ENCODE measurements around the gene RALB.
"Not testable (repeated sequence)": the region's sequence is repeated elsewhere in the genome, so short reads cannot be mapped to it uniquely, and the experiment has no call there.

RALB gene

DNA sequence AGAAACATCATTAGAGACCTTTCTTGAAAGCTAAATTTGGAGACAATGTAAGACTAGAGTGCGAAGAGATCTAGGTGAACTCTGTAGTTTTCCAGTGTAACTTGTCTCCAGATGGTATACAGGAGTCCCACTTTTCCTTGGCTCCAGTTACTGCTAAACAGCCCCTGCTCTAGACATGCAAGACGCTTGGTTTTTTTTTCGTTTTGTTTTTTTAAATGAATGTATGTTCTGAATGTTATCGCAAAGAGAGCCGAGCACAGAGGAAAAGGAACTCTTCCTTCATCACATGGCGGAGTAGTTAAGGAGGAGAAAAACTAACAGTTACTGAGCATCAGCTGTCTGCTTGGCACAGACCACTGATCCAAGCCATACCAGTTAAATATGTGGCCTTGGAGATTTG, 2.4 kb downstream of the RALB start:
- no peak for DNase-seq
- no peaks in the 10 kb centered on the region for H3K36me3 ChIP-seq (replicated peaks)
- no peak overlapping the region for H3K27ac ChIP-seq
- H3K4me3 ChIP-seq (ENCODE audit: low read depth, low read length): no peak overlapping the region
- TF ChIP-seq, protein P1, sequence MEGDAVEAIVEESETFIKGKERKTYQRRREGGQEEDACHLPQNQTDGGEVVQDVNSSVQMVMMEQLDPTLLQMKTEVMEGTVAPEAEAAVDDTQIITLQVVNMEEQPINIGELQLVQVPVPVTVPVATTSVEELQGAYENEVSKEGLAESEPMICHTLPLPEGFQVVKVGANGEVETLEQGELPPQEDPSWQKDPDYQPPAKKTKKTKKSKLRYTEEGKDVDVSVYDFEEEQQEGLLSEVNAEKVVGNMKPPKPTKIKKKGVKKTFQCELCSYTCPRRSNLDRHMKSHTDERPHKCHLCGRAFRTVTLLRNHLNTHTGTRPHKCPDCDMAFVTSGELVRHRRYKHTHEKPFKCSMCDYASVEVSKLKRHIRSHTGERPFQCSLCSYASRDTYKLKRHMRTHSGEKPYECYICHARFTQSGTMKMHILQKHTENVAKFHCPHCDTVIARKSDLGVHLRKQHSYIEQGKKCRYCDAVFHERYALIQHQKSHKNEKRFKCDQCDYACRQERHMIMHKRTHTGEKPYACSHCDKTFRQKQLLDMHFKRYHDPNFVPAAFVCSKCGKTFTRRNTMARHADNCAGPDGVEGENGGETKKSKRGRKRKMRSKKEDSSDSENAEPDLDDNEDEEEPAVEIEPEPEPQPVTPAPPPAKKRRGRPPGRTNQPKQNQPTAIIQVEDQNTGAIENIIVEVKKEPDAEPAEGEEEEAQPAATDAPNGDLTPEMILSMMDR (IDR thresholded peaks at IDR 0.05; ENCODE audit: low read depth, low read length, missing control alignments): no peak
- in situ Hi-C loops (cut with HindIII; ENCODE audit: low pct_ligation_motif_present, low sequenced_read_pairs): no loop called here
- H3K27me3 ChIP-seq (replicated peaks): no peaks in the 10 kb centered on the region

DNA sequence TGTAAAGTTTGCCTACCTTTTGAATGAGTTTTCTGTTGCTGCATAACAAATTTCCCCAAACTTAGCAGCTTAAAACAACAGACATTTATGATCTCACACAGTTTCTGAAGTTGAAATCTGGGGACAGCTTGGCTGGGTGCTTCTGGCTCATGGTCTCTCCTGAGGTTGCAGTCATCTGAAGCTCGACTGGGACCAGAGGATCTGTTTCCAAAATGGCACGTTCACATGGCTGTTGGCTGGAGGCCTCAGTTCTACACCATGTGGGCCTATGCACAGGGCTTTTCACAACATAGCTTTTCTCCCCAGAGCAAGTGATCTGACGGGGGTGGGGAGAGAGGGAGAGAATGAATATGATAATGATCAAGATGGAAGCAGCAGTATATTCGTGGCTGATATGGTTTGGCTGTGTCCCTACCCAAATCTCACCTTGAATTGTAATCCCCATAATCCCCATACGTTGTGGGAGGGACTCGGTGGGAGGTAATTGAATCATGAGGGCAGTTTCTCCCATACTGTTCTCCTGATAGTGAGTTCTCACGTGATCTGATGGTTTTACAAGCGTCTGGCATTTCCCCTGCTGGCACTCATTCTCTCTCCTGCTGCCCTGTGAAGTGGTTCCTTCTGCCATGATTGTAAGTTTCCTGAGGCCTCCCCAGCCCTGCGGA, 3.5 kb downstream of the RALB start:
- Histone ChIP-seq H3K27me3 (replicated peaks) (no peaks in the 10 kb centered on the region), H3K36me3 (replicated peaks) (no peaks in the 10 kb centered on the region), H3K27ac (no peak overlapping the region), H3K4me3 (ENCODE audit: low read depth, low read length) (no peak overlapping the region)
- TF ChIP-seq, protein P1 (IDR thresholded peaks at IDR 0.05; ENCODE audit: low read depth, low read length, missing control alignments): no peak
- no peak for DNase-seq
- in situ Hi-C loops (cut with HindIII; ENCODE audit: low pct_ligation_motif_present, low sequenced_read_pairs): no loop called here

DNA sequence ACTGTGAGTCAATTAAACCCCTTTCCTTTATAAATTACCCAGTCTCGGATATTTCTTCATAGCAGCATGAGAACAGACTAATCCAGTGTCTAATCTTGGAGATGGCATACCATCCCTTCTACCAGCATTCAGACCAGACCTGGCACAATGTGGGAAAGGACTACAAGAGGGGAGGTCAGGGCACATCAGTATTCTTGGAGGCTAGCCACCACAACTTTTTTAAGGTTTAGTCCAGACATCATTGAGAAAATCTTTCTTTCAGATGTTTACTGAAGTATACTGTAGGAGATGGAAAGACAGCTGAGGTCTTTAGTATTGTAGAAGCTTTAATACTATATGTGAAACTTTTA, 4.0 kb downstream of the RALB start:
- no peak overlapping the region for H3K4me3 ChIP-seq (ENCODE audit: low read depth, low read length)
- in situ Hi-C loops (cut with HindIII; ENCODE audit: low pct_ligation_motif_present, low sequenced_read_pairs): no loop called here
- no peaks in the 10 kb centered on the region for H3K36me3 ChIP-seq (replicated peaks)
- TF ChIP-seq, protein P1 (IDR thresholded peaks at IDR 0.05; ENCODE audit: low read depth, low read length, missing control alignments): no peak
- no peak overlapping the region for H3K27ac ChIP-seq
- H3K27me3 ChIP-seq (replicated peaks): no peaks in the 10 kb centered on the region
- DNase-seq: no peak

DNA sequence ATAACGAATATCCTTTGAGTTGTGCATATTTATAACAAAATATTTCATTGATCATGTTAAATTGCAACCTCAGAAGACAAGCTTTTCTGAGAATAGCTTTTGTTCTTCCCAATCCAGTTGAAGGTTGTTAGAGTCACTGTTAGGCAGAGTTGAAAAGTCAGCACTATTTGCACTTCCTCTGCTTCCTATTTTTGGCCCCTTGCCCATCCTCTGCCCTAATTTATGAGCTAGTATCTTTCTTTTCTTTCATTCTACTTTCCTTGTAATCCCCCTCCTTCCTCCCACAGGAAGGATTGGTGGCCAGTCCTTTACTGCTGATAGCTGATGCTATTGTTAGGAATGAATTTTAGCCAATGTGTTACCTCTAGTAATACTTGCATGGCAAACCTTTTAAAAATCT, 4.9 kb downstream of the RALB start:
- TF ChIP-seq, protein P1 (IDR thresholded peaks at IDR 0.05; ENCODE audit: low read depth, low read length, missing control alignments): no peak
- Histone ChIP-seq H3K27me3 (replicated peaks) (no peaks in the 10 kb centered on the region), H3K4me3 (ENCODE audit: low read depth, low read length) (no peak overlapping the region), H3K36me3 (replicated peaks) (no peaks in the 10 kb centered on the region), H3K27ac (no peak overlapping the region)
- in situ Hi-C loops (cut with HindIII; ENCODE audit: low pct_ligation_motif_present, low sequenced_read_pairs): no loop called here
- DNase-seq: no peak

DNA sequence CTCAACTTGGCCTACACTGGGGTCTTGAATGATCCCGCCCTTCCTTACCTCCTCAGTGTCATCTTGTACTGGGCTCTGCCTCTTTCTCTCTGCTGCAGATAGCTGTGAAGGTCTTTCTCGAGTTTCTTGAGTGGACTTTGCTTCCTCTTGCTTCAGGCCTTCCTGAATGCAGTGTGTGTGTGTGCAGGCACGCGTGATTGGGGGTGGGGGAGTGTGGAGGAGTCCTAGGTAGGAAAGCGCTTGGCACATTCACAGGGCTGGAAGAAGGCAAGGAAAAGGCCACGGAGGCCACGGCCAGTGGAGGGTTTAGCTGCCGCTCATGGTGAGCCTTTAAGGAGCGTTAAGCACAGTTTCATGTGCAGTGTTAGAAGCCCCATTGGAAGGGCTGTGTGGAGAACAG, 5.5 kb downstream of the RALB start:
- Histone ChIP-seq H3K27me3 (replicated peaks) (no peaks in the 10 kb centered on the region), H3K36me3 (replicated peaks) (no peaks in the 10 kb centered on the region), H3K4me3 (ENCODE audit: low read depth, low read length) (no peak overlapping the region), H3K27ac (no peak overlapping the region)
- DNase-seq: no peak
- in situ Hi-C loops (cut with HindIII; ENCODE audit: low pct_ligation_motif_present, low sequenced_read_pairs): no loop called here
- TF ChIP-seq, protein P1 (IDR thresholded peaks at IDR 0.05; ENCODE audit: low read depth, low read length, missing control alignments): no peak

DNA sequence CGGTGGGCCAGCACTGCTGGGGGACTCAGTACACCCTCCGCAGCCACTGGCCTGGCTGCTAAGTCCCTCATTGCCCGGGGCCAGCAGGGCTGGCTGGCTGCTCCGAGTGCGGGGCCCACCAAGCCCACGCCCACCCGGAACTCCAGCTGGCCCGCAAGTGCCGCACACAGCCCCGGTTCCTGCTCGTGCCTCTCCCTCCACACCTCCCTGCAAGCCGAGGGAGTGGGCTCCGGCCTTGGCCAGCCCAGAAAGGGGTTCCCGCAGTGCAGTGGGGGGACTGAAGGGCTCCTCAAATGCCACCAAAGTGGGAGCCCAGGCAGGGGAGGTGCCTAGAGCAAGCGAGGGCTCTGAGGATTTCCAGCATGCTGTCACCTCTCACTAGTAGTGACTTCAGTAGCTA, 7.3 kb downstream of the RALB start:
- in situ Hi-C loops (cut with HindIII; ENCODE audit: low pct_ligation_motif_present, low sequenced_read_pairs); DNase-seq; H3K27ac ChIP-seq; H3K4me3 ChIP-seq (ENCODE audit: low read depth, low read length); H3K27me3 ChIP-seq (replicated peaks); H3K36me3 ChIP-seq (replicated peaks): not testable (repeated sequence)
